AG09319 (cell line): ENCODE data around the gene TAX1BP3.

ENCODE experiments used
- DNase-seq: peaks from one replicate; pipeline ENCODE4 v3.0.0-alpha.2; 2010; ENCODE audit warnings: low read depth; ENCODE audit errors: extremely low read depth
- TF ChIP-seq, protein P1 (sequence below): IDR thresholded peaks from 2 replicates; pipeline ENCODE4 v1.5.1; 2011; ENCODE audit warnings: low read depth, mild to moderate bottlenecking, inconsistent platforms, low read length, moderate library complexity

Gene TAX1BP3

DNA sequence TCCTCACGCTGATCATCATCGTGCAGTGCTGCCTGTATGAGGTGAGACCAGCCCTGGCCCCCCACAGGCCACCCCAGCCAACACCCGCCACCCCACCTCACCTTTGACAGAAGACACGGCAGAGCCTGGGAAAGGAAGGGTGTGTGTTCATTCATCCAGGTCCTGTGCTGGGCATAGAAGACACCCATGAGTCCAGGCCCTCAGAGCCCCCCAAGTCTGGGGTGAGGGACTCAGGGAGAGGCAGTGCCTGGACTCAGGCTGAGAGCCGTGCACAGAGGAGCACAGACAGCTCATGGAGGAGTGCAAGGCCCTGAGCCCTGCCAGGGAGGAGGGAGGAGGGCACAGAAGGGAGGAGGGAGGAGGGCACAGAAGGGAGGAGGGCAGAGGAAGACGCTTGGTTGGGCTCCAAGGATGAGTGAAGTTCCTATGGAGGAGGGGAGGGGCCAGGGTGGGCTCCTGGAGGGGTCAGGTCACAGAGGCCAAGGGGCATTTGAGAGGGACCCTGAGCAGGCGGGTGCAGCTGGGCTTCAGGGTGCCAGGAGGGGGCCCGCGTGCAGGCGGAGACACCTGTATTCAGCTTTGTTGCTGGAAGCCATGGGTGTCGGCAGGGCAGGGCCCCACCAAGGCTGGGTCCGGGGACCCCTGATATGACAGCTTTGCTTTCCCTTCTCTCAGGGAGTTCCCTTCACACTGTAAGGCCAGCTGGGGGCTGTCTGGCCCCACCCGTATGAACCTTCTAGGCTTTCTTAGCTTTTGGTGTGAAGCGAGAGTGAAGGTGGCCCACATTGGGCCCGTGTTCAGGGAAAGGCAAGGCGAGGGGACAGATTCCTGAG, 11.4 kb downstream of the TAX1BP3 start:
- DNase-seq: no peak
- TF ChIP-seq, protein P1, sequence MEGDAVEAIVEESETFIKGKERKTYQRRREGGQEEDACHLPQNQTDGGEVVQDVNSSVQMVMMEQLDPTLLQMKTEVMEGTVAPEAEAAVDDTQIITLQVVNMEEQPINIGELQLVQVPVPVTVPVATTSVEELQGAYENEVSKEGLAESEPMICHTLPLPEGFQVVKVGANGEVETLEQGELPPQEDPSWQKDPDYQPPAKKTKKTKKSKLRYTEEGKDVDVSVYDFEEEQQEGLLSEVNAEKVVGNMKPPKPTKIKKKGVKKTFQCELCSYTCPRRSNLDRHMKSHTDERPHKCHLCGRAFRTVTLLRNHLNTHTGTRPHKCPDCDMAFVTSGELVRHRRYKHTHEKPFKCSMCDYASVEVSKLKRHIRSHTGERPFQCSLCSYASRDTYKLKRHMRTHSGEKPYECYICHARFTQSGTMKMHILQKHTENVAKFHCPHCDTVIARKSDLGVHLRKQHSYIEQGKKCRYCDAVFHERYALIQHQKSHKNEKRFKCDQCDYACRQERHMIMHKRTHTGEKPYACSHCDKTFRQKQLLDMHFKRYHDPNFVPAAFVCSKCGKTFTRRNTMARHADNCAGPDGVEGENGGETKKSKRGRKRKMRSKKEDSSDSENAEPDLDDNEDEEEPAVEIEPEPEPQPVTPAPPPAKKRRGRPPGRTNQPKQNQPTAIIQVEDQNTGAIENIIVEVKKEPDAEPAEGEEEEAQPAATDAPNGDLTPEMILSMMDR: no peak

DNA sequence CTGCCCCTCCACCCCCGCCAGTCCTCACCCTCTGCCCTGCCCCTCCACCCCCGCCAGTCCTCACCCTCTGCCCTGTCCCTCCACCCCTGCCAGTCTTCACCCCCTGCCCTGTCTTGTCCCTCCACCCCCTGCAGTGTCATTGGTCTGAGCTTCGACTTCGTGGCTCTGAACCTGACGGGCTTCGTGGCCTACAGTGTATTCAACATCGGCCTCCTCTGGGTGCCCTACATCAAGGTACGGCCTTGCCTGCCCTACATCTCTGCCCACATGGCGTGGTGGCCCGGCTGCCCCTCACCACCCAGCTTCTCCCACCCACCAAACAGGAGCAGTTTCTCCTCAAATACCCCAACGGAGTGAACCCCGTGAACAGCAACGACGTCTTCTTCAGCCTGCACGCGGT, 12.0 kb downstream of the TAX1BP3 start:
- TF ChIP-seq, protein P1: no peak
- DNase-seq: no peak

DNA sequence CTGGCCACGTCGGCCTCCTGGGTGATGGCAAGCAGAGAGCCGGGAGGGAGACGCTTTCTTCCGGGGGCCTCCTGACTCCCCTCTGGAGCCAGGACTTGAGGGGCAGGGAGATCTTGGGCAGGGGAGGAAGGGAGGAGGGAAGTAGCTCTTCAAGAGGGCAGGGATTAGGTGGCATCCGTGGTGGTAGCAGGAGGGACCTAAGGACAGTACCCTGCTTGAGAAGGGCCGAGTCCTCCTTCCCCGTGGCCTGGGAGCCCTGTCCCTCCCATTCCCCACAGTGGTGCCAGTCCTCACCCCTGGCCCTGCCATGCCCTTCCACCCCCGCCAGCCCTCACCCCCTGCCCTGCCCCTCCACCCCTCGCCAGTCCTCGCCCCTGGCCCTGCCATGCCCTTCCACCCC, 12.6 kb downstream of the TAX1BP3 start:
- TF ChIP-seq, protein P1: no peak
- DNase-seq: no peak

DNA sequence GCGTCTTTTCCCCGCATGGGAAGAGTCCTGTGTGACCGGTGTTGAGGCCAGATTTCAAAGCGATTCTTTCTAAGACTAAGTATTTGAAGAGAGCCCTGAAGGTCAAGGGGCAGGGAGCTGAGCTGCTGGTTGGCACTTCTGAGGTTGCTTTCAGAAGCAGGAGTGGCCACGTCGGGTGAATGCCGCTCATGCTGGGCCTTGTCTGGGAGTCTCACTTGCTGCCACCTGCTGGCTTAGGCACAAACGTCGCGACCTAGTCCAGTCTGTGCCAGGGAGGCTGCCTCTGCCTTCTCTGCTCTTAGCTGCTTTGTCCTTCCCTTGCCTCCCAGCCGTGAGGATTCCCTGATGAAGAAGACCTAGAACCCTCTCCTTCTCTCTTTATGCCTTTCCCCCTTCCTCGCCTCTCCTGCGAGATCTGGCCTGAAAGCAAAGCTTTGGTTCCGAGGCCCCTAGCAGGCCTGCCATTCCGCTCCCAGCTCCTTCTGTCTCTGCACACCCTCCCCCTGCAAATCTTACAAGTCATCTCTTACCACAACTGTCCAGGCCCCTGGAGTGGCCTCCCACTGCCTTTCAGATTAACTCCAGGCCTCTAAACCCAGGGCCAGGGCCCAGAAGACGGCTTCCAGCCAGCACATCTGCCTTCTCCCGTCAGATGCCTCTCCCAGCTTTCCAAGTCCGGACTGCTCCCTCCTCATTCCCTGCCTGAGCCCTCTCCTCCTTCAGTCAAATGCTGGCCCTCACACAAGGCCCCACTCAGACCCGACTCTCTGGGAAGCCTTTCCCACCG, 20.4 kb downstream of the TAX1BP3 start:
- TF ChIP-seq, protein P1: peak; percentile 57
- no peak for DNase-seq

DNA sequence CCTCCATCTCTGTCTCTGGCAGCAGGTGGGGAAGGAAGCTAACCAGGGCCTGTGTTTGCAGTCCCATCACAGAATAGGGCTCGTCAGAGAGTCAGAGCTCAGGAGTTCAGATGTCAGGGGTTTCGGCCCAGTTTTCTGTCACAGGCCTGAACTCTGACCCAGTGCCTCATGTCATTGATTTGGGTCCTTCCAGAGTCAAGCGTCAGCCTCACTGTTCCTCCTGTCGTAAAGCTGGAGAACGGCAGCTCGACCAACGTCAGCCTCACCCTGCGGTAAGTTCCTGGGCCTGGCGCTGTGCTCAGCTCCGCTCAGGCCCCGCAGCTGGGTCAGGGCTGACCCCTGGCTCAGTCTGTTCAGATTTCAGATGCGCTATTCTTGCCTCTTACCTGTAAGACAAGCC, 21.1 kb downstream of the TAX1BP3 start:
- no peak for DNase-seq

DNA sequence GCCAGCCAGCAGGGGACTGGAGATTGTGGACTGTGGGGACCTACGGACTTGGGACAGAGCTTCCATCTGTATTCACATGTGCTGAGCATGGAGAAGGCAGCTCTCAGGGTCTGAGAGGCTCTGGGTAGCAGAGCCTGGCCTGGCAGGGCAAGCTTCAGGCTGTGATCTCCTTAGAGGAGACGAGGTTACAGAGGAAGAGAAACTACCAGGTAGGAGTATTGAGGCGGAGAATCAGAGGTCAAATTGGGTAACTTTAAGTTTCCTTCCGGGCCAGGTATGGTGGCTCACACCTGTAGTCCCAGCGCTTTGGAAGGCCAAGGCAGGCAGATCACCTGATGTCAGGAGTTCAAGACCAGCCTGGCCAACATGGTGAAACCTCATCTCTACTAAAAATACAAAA, 23.1 kb downstream of the TAX1BP3 start:
- DNase-seq: no peak
- TF ChIP-seq, protein P1: no peak

More for the DNA sequence above, 21.1 kb downstream of the TAX1BP3 start:
- TF ChIP-seq, protein P1: no peak

DNA sequence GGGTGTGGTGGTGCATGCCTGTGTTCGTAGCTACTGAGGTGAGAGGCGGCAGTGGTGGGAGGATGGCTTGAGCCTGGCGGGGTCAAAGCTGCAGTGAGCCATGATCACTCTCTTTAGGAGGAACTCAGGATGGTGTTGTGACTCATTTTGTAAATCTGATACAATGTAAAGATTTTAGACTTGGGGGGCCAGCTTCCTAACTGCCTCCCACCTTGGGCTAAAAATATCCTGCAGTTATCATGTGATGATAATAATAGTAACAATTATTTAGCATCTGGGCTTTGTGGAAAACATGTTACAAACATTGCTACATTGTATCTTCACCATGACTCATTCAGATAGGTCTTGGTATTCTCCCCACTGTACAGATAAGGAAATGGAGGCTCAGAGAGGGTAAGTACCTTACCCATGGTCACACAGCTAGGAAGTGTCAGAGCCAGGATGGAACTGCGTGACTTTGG, 24.5 kb downstream of the TAX1BP3 start:
- DNase-seq: no peak
- TF ChIP-seq, protein P1: no peak
